ENCODE data around the gene CLDN19.

- TF ChIP-seq EP300 (IDR thresholded peaks at IDR 0.05) (no peak), CEBPB (IDR thresholded peaks at IDR 0.05) (no peak)
- TF ChIP-seq, protein P1, sequence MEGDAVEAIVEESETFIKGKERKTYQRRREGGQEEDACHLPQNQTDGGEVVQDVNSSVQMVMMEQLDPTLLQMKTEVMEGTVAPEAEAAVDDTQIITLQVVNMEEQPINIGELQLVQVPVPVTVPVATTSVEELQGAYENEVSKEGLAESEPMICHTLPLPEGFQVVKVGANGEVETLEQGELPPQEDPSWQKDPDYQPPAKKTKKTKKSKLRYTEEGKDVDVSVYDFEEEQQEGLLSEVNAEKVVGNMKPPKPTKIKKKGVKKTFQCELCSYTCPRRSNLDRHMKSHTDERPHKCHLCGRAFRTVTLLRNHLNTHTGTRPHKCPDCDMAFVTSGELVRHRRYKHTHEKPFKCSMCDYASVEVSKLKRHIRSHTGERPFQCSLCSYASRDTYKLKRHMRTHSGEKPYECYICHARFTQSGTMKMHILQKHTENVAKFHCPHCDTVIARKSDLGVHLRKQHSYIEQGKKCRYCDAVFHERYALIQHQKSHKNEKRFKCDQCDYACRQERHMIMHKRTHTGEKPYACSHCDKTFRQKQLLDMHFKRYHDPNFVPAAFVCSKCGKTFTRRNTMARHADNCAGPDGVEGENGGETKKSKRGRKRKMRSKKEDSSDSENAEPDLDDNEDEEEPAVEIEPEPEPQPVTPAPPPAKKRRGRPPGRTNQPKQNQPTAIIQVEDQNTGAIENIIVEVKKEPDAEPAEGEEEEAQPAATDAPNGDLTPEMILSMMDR (IDR thresholded peaks at IDR 0.05), result no peak
These were observed 13.0 kb upstream of the CLDN19 start for GRCh38 chr1:42753070-42753469.

All from A549 (cell line).